GM19452 (cell line): ENCODE results near the gene LYPD6B.
"Not testable (repeated sequence)": the region's sequence is repeated elsewhere in the genome, so short reads cannot be mapped to it uniquely, and the experiment has no call there.

Experiments used
- ATAC-seq: cut with Tn5 transposase; IDR thresholded peaks from one replicate; pipeline ENCODE4 v1.9.1; 2021; ENCODE audit not compliant: unreplicated experiment

The LYPD6B gene

GRCh38 chr2:149188291-149188690, 149.8 kb downstream of the LYPD6B start:
- no peak for ATAC-seq

GRCh38 chr2:149189769-149190168, 151.3 kb downstream of the LYPD6B start:
- ATAC-seq = no peak

GRCh38 chr2:149191915-149192314, 153.4 kb downstream of the LYPD6B start:
- no peak for ATAC-seq

- no peak for ATAC-seq
These were observed 153.9 kb downstream of the LYPD6B start for GRCh38 chr2:149192427-149192826.

- no peak for ATAC-seq
These were observed 161.6 kb downstream of the LYPD6B start for GRCh38 chr2:149200109-149200520.

GRCh38 chr2:149204686-149205085, 166.2 kb downstream of the LYPD6B start:
- ATAC-seq = no peak

- ATAC-seq = no peak
These were observed 166.6 kb downstream of the LYPD6B start for GRCh38 chr2:149205143-149205542.

GRCh38 chr2:149213764-149214493, 175.4 kb downstream of the LYPD6B start:
- peak; percentile 49 for ATAC-seq

GRCh38 chr2:149218497-149218896, 180.0 kb downstream of the LYPD6B start:
- ATAC-seq = no peak

- no peak for ATAC-seq
These were observed 181.4 kb downstream of the LYPD6B start for GRCh38 chr2:149219856-149220255.

GRCh38 chr2:149221002-149221401, 182.5 kb downstream of the LYPD6B start:
- ATAC-seq = no peak

GRCh38 chr2:149221898-149222297, 183.4 kb downstream of the LYPD6B start:
- ATAC-seq = no peak

GRCh38 chr2:149223472-149224095, 185.1 kb downstream of the LYPD6B start:
- ATAC-seq = no peak

- no peak for ATAC-seq
These were observed 186.0 kb downstream of the LYPD6B start for GRCh38 chr2:149224543-149224942.

- no peak for ATAC-seq
These were observed 186.9 kb downstream of the LYPD6B start for GRCh38 chr2:149225446-149225845.

- no peak for ATAC-seq
These were observed 188.3 kb downstream of the LYPD6B start for GRCh38 chr2:149226790-149227189.

- ATAC-seq = no peak
These were observed 197.4 kb downstream of the LYPD6B start for GRCh38 chr2:149235816-149236375.

GRCh38 chr2:149236410-149236809, 197.9 kb downstream of the LYPD6B start:
- ATAC-seq = no peak

- no peak for ATAC-seq
These were observed 207.7 kb downstream of the LYPD6B start for GRCh38 chr2:149246186-149246585.

GRCh38 chr2:149251436-149251835, 212.9 kb downstream of the LYPD6B start:
- ATAC-seq = not testable (repeated sequence)

- not testable (repeated sequence) for ATAC-seq
These were observed 218.4 kb downstream of the LYPD6B start for GRCh38 chr2:149256877-149257276.

- no peak for ATAC-seq
These were observed 220.0 kb downstream of the LYPD6B start for GRCh38 chr2:149258531-149258930.
